A549 (cell line): ENCODE measurements around the gene SMC5. TPM values are rescaled to one million over a fixed set of nuclear protein-coding genes. Genes with fewer than 3 reads are reported as not detected.

Experiments
- ATAC-seq, 2 experiments: fragments of 200-7000 bp in 1 of 2; fragments of >200 bp in 1 of 2; cut with Nextera tagmentation in 1 of 2; cut with Tn5 transposase in 1 of 2; 3 replicates each; pipeline versions ENCODE4 v1.8.0 to v1.9.1; 2018 to 2020; ENCODE audit warnings: mild to moderate bottlenecking in 1 of 2, moderate library complexity in 1 of 2
- CTCF ChIA-PET: fragments of 300-600 bp; sonication (Branson Sonifier 250); formaldehyde crosslinking; extraction: SDS; loops from one replicate; lab custom pipeline; 2021; ENCODE audit warnings: antibody characterized with exemption, inconsistent platforms; lab: Yijun Ruan, JAX
- POLR2A ChIA-PET: fragments of 350-600 bp; formaldehyde crosslinking; extraction: SDS; loops from one replicate; lab custom pipeline; 2021; ENCODE audit warnings: antibody characterized with exemption, inconsistent platforms; lab: Yijun Ruan, JAX
- DNase-seq, 2 experiments: peaks; one replicate each; pipeline versions ENCODE4 v3.0.0 to v3.0.0-alpha.2; 2011 to 2016; ENCODE audit warnings: low read depth in 1 of 2, low spot score in 1 of 2
- FAIRE-seq: peaks from 2 replicates; lab custom pipeline; 2011; peaks lifted over from hg19 to GRCh38; lab: Jason Lieb, UNC
- H3K27ac ChIP-seq, 2 experiments: fragments of >200 bp; sonication (Bioruptor Twin); formaldehyde crosslinking; 3 replicates each; pipeline ENCODE4 v1.5.1; 2016 to 2017
- H3K4me1 ChIP-seq: fragments of >200 bp; sonication (Bioruptor Twin); formaldehyde crosslinking; 3 replicates; pipeline ENCODE4 v1.6.1; 2016
- H3K4me2 ChIP-seq: fragments of >200 bp; sonication (Bioruptor Twin); formaldehyde crosslinking; 3 replicates; pipeline ENCODE4 v1.6.1; 2016
- H3K4me3 ChIP-seq: fragments of >200 bp; sonication (Bioruptor Twin); formaldehyde crosslinking; 3 replicates; pipeline ENCODE4 v1.5.1; 2016
- H3K9me3 ChIP-seq: fragments of >200 bp; sonication (Bioruptor Twin); formaldehyde crosslinking; 3 replicates; pipeline ENCODE4 v1.6.1; 2016
- CBX2 ChIP-seq: fragments of 200-600 bp; sonication (generic); IDR thresholded peaks from 2 replicates; pipeline ENCODE4 v1.6.1; 2016; ENCODE audit warnings: low read depth, mild to moderate bottlenecking, borderline replicate concordance
- CEBPB ChIP-seq, 2 experiments: fragments of >200 bp in 1 of 2; sonication (Bioruptor Twin) in 1 of 2; formaldehyde crosslinking in 1 of 2; IDR thresholded peaks; 2 replicates each; pipeline ENCODE4 v1.6.1; 2012 to 2016
- EHMT2 ChIP-seq: fragments of 200-600 bp; sonication (generic); IDR thresholded peaks from 2 replicates; pipeline ENCODE4 v1.6.1; 2016; ENCODE audit warnings: antibody characterized with exemption, low read depth, mild to moderate bottlenecking, moderate library complexity
- ESRRA ChIP-seq: fragments of 150-350 bp; IDR thresholded peaks from 2 replicates; pipeline ENCODE4 v1.6.1; 2014; ENCODE audit warnings: mild to moderate bottlenecking, low read length, borderline replicate concordance
- FOSL2 ChIP-seq, 2 experiments: fragments of 450-650 bp in 1 of 2; fragments of >200 bp in 1 of 2; sonication (Bioruptor Twin) in 1 of 2; formaldehyde crosslinking; IDR thresholded peaks; 2 replicates each; pipeline versions ENCODE4 v1.5.0 to v1.6.1; 2016 to 2020; ENCODE audit warnings: mild to moderate bottlenecking in 1 of 2, moderate library complexity in 1 of 2
- GATA3 ChIP-seq: IDR thresholded peaks from 2 replicates; pipeline ENCODE4 v1.6.1; 2012; ENCODE audit warnings: borderline replicate concordance
- HOXA7 ChIP-seq: fragments of 250-450 bp; sonication (Bioruptor Pico); IDR thresholded peaks from 2 replicates; pipeline ENCODE4 v1.5.0; 2020; ENCODE audit warnings: mild to moderate bottlenecking, moderate library complexity
- HOXB13 ChIP-seq: fragments of 250-450 bp; sonication (Bioruptor Pico); IDR thresholded peaks from 2 replicates; pipeline ENCODE4 v1.5.0; 2020; ENCODE audit warnings: low read depth, mild to moderate bottlenecking, moderate library complexity
- MAFK ChIP-seq: fragments of 450-650 bp; IDR thresholded peaks from 2 replicates; pipeline ENCODE4 v1.6.1; 2014; ENCODE audit not compliant: partially characterized antibody
- POLR2A ChIP-seq: IDR thresholded peaks from 2 replicates; pipeline ENCODE4 v1.6.1; 2012; ENCODE audit warnings: mild to moderate bottlenecking, low read length
- POLR2AphosphoS2 ChIP-seq: conservative IDR thresholded peaks from 2 replicates; pipeline ENCODE4 v1.6.1; 2012; ENCODE audit warnings: low read length, improper control_type of control experiment, inconsistent platforms
- RAD21 ChIP-seq, 2 experiments: fragments of >200 bp in 1 of 2; sonication (Bioruptor Twin) in 1 of 2; formaldehyde crosslinking in 1 of 2; IDR thresholded peaks in 1 of 2; conservative IDR thresholded peaks in 1 of 2; 2 replicates in 1 of 2; 3 replicates in 1 of 2; pipeline ENCODE4 v1.6.1; 2012 to 2018; ENCODE audit warnings: inconsistent platforms in 1 of 2
- RNF2 ChIP-seq: fragments of 200-600 bp; sonication (generic); IDR thresholded peaks from 2 replicates; pipeline ENCODE4 v1.6.1; 2016; ENCODE audit warnings: low read depth, mild to moderate bottlenecking, antibody characterized with exemption, moderate library complexity, borderline replicate concordance
- SMC3 ChIP-seq: fragments of >200 bp; sonication (Bioruptor Twin); formaldehyde crosslinking; IDR thresholded peaks from 3 replicates; pipeline ENCODE4 v1.6.1; 2018; ENCODE audit warnings: inconsistent platforms
- SREBF2 ChIP-seq: fragments of 450-650 bp; IDR thresholded peaks from 2 replicates; pipeline ENCODE4 v1.6.1; 2014; ENCODE audit warnings: mild to moderate bottlenecking, moderate library complexity
- ZC3H11A ChIP-seq: fragments of 450-650 bp; IDR thresholded peaks from 2 replicates; pipeline ENCODE4 v1.6.1; 2014; ENCODE audit warnings: antibody characterized with exemption, mild to moderate bottlenecking
- ZFP36 ChIP-seq: fragments of 450-650 bp; IDR thresholded peaks from 2 replicates; pipeline ENCODE4 v1.6.1; 2014; ENCODE audit warnings: borderline replicate concordance; ENCODE audit not compliant: partially characterized antibody
- ZSCAN20 ChIP-seq: fragments of 250-450 bp; sonication (Bioruptor Pico); IDR thresholded peaks from 2 replicates; pipeline ENCODE4 v1.8.0; 2022; ENCODE audit warnings: mild to moderate bottlenecking, moderate library complexity
- WGBS: methylation state at CpG from one replicate; pipeline ENCODE4 v1.1.6; 2017; ENCODE audit errors: missing lambda C conversion rate; 5-methylcytosine and 5-hydroxymethylcytosine counted together
- polyA plus RNA-seq, 4 experiments: library from polyadenylated mRNA; depleted of rRNA in 3 of 4; stranded (reverse); fragments of >200 nt; fragmentation: RNase III in 1 of 4; extraction: RNeasy Plus Mini Kit Qiagen cat#74134 plus additional on column Dnase treatment in 1 of 4; gene quantifications; 2 replicates in 3 of 4; 3 replicates in 1 of 4; pipeline ENCODE4 v1.2.3, GENCODE V29; 2011 to 2017
- TF ChIP-seq, protein P1 (sequence below): fragments of 250-450 bp; sonication (Bioruptor Pico); IDR thresholded peaks from 2 replicates; pipeline ENCODE4 v1.5.0; 2021; ENCODE audit warnings: mild to moderate bottlenecking, moderate library complexity, borderline replicate concordance
- TF ChIP-seq, protein P2 (sequence below): fragments of 200-600 bp; sonication (generic); IDR thresholded peaks from 2 replicates; pipeline ENCODE4 v1.6.1; 2016; ENCODE audit warnings: antibody characterized with exemption, mild to moderate bottlenecking, moderate library complexity
- TF ChIP-seq, protein P3 (sequence below): fragments of >200 bp; sonication (Bioruptor Twin); formaldehyde crosslinking; IDR thresholded peaks from 3 replicates; pipeline ENCODE4 v1.6.1; 2016
- TF ChIP-seq, protein P4 (sequence below): IDR thresholded peaks from 2 replicates; pipeline ENCODE4 v1.6.1; 2012
- TF ChIP-seq, protein P5 (sequence below): fragments of >200 bp; sonication (Bioruptor Twin); formaldehyde crosslinking; IDR thresholded peaks from 2 replicates; pipeline ENCODE4 v1.6.1; 2016
- TF ChIP-seq, protein P6 (sequence below): IDR thresholded peaks from 2 replicates; pipeline ENCODE4 v1.6.1; 2012; ENCODE audit warnings: low read depth, borderline replicate concordance

SMC5 gene
- polyA plus RNA-seq, 2 of the 4 experiments (the other 2 are of a cell fraction) = 17.4 to 28.0 TPM

DNA sequence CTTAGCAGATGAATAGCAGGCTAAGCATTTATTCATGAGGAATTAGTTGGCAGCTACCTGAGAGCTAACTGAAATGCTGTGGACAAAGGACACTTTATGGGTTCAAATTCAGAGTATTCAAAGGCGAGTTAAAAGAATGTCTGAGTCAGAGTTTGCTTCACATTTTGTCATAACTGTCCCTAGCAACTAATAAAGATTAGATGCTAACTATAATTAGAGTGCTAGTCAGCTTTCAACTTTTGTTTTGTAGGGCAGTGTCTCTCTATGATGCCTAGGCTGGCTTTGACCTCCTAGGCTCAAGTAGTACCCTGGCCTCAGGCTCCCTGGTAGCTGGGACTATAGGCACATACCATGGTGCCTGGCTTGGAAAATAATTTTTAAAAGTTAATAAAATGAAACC is 4.6 kb downstream of the SMC5 start:
- H3K4me1 ChIP-seq = 0 out of 3 replicates have a peak, but pooled peaks cover 7% of the 10 kb centered on the region
- CTCF ChIA-PET = interaction anchor here (0.6 to 0.8 kb wide), 2 partner anchors 313 to 339 kb away, joined by 3 to 5 read pairs; no protein-coding TSS in a partner anchor
- no peak for DNase-seq
- POLR2A ChIA-PET = no interaction called here
- H3K27ac ChIP-seq = no peak overlapping the region
- H3K4me3 ChIP-seq = no peak overlapping the region
- 89% methylated on average over 1 of the region's 1 CpG for WGBS
- no peak for ATAC-seq
- no peak for FAIRE-seq
- H3K9me3 ChIP-seq = no peaks in the 10 kb centered on the region
- H3K4me2 ChIP-seq = no peak overlapping the region
- TF ChIP-seq, protein P1, sequence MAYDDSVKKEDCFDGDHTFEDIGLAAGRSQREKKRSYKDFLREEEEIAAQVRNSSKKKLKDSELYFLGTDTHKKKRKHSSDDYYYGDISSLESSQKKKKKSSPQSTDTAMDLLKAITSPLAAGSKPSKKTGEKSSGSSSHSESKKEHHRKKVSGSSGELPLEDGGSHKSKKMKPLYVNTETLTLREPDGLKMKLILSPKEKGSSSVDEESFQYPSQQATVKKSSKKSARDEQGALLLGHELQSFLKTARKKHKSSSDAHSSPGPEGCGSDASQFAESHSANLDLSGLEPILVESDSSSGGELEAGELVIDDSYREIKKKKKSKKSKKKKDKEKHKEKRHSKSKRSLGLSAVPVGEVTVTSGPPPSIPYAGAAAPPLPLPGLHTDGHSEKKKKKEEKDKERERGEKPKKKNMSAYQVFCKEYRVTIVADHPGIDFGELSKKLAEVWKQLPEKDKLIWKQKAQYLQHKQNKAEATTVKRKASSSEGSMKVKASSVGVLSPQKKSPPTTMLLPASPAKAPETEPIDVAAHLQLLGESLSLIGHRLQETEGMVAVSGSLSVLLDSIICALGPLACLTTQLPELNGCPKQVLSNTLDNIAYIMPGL (CRISPR knock-in tag) = no peak
- TF ChIP-seq, protein P2, sequence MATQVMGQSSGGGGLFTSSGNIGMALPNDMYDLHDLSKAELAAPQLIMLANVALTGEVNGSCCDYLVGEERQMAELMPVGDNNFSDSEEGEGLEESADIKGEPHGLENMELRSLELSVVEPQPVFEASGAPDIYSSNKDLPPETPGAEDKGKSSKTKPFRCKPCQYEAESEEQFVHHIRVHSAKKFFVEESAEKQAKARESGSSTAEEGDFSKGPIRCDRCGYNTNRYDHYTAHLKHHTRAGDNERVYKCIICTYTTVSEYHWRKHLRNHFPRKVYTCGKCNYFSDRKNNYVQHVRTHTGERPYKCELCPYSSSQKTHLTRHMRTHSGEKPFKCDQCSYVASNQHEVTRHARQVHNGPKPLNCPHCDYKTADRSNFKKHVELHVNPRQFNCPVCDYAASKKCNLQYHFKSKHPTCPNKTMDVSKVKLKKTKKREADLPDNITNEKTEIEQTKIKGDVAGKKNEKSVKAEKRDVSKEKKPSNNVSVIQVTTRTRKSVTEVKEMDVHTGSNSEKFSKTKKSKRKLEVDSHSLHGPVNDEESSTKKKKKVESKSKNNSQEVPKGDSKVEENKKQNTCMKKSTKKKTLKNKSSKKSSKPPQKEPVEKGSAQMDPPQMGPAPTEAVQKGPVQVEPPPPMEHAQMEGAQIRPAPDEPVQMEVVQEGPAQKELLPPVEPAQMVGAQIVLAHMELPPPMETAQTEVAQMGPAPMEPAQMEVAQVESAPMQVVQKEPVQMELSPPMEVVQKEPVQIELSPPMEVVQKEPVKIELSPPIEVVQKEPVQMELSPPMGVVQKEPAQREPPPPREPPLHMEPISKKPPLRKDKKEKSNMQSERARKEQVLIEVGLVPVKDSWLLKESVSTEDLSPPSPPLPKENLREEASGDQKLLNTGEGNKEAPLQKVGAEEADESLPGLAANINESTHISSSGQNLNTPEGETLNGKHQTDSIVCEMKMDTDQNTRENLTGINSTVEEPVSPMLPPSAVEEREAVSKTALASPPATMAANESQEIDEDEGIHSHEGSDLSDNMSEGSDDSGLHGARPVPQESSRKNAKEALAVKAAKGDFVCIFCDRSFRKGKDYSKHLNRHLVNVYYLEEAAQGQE = no peak
- TF ChIP-seq CEBPB (IDR thresholded peaks at IDR 0.05) (no peak), HOXA7 (CRISPR knock-in tag) (no peak), SMC3 (no peak), ZFP36 (no peak)
- TF ChIP-seq, protein P3, sequence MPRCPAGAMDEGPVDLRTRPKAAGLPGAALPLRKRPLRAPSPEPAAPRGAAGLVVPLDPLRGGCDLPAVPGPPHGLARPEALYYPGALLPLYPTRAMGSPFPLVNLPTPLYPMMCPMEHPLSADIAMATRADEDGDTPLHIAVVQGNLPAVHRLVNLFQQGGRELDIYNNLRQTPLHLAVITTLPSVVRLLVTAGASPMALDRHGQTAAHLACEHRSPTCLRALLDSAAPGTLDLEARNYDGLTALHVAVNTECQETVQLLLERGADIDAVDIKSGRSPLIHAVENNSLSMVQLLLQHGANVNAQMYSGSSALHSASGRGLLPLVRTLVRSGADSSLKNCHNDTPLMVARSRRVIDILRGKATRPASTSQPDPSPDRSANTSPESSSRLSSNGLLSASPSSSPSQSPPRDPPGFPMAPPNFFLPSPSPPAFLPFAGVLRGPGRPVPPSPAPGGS = no peak
- TF ChIP-seq, protein P4, sequence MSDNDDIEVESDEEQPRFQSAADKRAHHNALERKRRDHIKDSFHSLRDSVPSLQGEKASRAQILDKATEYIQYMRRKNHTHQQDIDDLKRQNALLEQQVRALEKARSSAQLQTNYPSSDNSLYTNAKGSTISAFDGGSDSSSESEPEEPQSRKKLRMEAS = no peak
- TF ChIP-seq, all 56 proteins: peak for 0

DNA sequence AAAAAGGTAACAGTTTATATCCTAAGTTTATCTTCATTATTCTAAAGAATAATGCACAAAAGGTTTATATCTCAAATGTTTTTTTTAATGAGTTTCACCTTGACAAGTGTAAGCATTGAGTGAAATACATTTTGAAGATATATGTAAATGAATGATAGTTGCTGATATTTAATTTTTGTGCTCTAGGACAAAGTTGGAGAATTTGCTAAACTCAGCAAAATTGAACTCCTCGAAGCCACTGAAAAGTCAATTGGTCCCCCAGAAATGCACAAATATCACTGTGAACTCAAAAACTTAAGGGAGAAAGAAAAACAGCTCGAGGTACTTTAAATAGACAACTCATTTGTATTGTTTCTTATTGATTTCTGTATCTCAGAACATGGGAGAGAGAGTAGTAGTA is 19.5 kb downstream of the SMC5 start:
- ChIA-PET POLR2A (no interaction called here), CTCF (no interaction called here)
- Histone ChIP-seq H3K4me3 (no peak overlapping the region), H3K9me3 (no peaks in the 10 kb centered on the region), H3K4me2 (no peak overlapping the region), H3K4me1 (no peaks in the 10 kb centered on the region), H3K27ac (no peak overlapping the region)
- DNase-seq (no peak), ATAC-seq (no peak), FAIRE-seq (no peak)
- TF ChIP-seq ESRRA = no peak
- TF ChIP-seq SREBF2 = no peak
- TF ChIP-seq MAFK = peak; percentile 79
- TF ChIP-seq RNF2 = no peak
- 88% methylated on average over 2 of the region's 2 CpGs for WGBS

DNA sequence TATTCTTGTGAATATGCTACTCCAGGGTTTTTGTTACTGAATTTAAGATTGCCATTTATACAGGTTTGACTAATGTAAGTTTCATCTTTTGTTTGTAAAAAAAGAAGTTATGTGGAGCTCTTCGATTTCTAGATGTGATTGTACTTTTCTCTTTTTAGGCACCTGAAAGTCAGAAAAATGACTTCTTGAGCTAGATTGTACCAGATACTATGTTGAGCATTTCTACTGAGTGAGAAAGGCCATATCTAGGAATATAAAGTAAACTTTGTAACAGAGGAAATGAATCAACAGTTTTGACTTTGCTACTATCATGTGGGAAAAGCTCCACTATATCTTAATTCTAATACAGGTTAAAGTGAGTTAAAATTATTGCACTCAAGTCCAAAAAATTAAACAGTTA is 25.1 kb downstream of the SMC5 start:
- 76% methylated on average over 1 of the region's 1 CpG for WGBS
- H3K4me2 ChIP-seq = no peak overlapping the region
- DNase-seq = no peak
- no peak overlapping the region for H3K4me3 ChIP-seq
- H3K4me1 ChIP-seq = no peaks in the 10 kb centered on the region
- no peak for FAIRE-seq
- CTCF ChIA-PET = no interaction called here
- ATAC-seq = no peak
- H3K9me3 ChIP-seq = no peaks in the 10 kb centered on the region
- H3K27ac ChIP-seq = no peak overlapping the region
- POLR2A ChIA-PET = interaction anchor here (0.7 kb wide), 1 partner anchor 525 kb away, joined by 3 read pairs; no protein-coding TSS in a partner anchor
- TF ChIP-seq, protein P5, sequence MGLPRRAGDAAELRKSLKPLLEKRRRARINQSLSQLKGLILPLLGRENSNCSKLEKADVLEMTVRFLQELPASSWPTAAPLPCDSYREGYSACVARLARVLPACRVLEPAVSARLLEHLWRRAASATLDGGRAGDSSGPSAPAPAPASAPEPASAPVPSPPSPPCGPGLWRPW = no peak
- TF ChIP-seq RAD21 (conservative IDR thresholded peaks at IDR 0.05 in 1 of 2, IDR thresholded peaks at IDR 0.05 in 1 of 2) (no peak), GATA3 (no peak), ZFP36 (no peak), POLR2A (no peak), EHMT2 (no peak), FOSL2 (IDR thresholded peaks at IDR 0.05) (no peak), FOSL2 (CRISPR knock-in tag; IDR thresholded peaks at IDR 0.05) (no peak), ESRRA (no peak), HOXB13 (CRISPR knock-in tag) (no peak), ZSCAN20 (CRISPR knock-in tag) (no peak), RNF2 (no peak), CBX2 (no peak), CEBPB (IDR thresholded peaks at IDR 0.05) (no peak), POLR2AphosphoS2 (no peak), ZC3H11A (no peak)
- TF ChIP-seq, protein P6, sequence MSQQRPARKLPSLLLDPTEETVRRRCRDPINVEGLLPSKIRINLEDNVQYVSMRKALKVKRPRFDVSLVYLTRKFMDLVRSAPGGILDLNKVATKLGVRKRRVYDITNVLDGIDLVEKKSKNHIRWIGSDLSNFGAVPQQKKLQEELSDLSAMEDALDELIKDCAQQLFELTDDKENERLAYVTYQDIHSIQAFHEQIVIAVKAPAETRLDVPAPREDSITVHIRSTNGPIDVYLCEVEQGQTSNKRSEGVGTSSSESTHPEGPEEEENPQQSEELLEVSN = no peak
- TF ChIP-seq, protein P3 = no peak
